Gastrocnemius medialis (tissue), 4 donors: ENCODE data around the gene MAGI1. TPM values are rescaled to one million over a fixed set of nuclear protein-coding genes. Genes with fewer than 3 reads are reported as not detected.

Experiments
- ATAC-seq, 2 donors: fragments of 150-250 bp; one replicate each; pipeline ENCODE4 v1.9.1; 2016
- DNase-seq, 2 donors: peaks; one replicate each; pipeline ENCODE4 v3.0.0-alpha.2; 2019
- H3K27ac ChIP-seq, 4 donors: fragments of 200-600 bp; sonication (generic); 1 replicate in 1 of 4; 2 replicates in 3 of 4; pipeline ENCODE4 v1.5.1; 2016 to 2018; ENCODE audit warnings: mild to moderate bottlenecking in 2 of 4, moderate library complexity in 1 of 4
- H3K27me3 ChIP-seq, 3 donors: fragments of 200-600 bp; sonication (generic) in 2 of 3; 1 replicate in 1 of 3; 2 replicates in 2 of 3; pipeline versions ENCODE4 v1.5.1 to v1.6.0; 2016 to 2019; ENCODE audit warnings: mild to moderate bottlenecking in 1 of 3, moderate library complexity in 1 of 3
- H3K36me3 ChIP-seq, 2 donors: fragments of 200-600 bp; sonication (generic) in 1 of 2; one replicate each; pipeline ENCODE4 v1.5.1; 2017 to 2018
- H3K4me1 ChIP-seq, 2 donors: fragments of 200-600 bp; sonication (generic) in 1 of 2; one replicate each; pipeline ENCODE4 v1.5.1; 2016 to 2017; ENCODE audit warnings: mild to moderate bottlenecking in 2 of 2
- H3K4me3 ChIP-seq, 4 donors: fragments of 200-600 bp; sonication (generic) in 3 of 4; 1 replicate in 1 of 4; 2 replicates in 3 of 4; pipeline ENCODE4 v1.5.1; 2016 to 2019; ENCODE audit warnings: mild to moderate bottlenecking in 2 of 4
- H3K9me3 ChIP-seq, 3 donors: fragments of 200-600 bp; sonication (generic) in 2 of 3; 1 replicate in 1 of 3; 2 replicates in 2 of 3; pipeline ENCODE4 v1.5.1; 2016 to 2019
- POLR2A ChIP-seq, 2 donors: fragments of 450-650 bp; IDR thresholded peaks; one replicate each; pipeline ENCODE4 v1.6.1; 2017; ENCODE audit warnings: antibody characterized with exemption in 2 of 2, mild to moderate bottlenecking in 2 of 2, moderate library complexity in 2 of 2
- in situ Hi-C, 4 donors: fragments of 200-750 bp; cut with MboI; loops; one replicate each; pipeline versions ENCODE4 v1.15.0 to v1.8.0; 2017; ENCODE audit warnings: low sequenced_read_pairs in 4 of 4
- intact Hi-C: fragments of 100-400 bp; cut with DNase I; formaldehyde crosslinking; loops from one replicate; pipeline ENCODE4 v1.15.1; 2023; ENCODE audit warnings: low total_unique reads
- total RNA-seq, 4 donors: library from RNA; depleted of rRNA; stranded (reverse); fragments of >200 nt; gene quantifications; one replicate each; pipeline versions ENCODE4 v1.1.0 to v1.2.3, GENCODE V29; 2016
- TF ChIP-seq, protein P1 (sequence below), 5 experiments: fragments of 450-650 bp in 3 of 5; fragments of 200-600 bp in 2 of 5; sonication (generic) in 2 of 5; IDR thresholded peaks in 4 of 5; conservative IDR thresholded peaks in 1 of 5; 1 replicate in 4 of 5; 2 replicates in 1 of 5; pipeline ENCODE4 v1.5.1; 2016 to 2019; ENCODE audit warnings: antibody characterized with exemption in 5 of 5, mild to moderate bottlenecking in 3 of 5, moderate library complexity in 3 of 5

MAGI1 gene
- total RNA-seq, 4 donors from 2014 or later: 2.6 to 7.5 (median 3.9) TPM

DNA sequence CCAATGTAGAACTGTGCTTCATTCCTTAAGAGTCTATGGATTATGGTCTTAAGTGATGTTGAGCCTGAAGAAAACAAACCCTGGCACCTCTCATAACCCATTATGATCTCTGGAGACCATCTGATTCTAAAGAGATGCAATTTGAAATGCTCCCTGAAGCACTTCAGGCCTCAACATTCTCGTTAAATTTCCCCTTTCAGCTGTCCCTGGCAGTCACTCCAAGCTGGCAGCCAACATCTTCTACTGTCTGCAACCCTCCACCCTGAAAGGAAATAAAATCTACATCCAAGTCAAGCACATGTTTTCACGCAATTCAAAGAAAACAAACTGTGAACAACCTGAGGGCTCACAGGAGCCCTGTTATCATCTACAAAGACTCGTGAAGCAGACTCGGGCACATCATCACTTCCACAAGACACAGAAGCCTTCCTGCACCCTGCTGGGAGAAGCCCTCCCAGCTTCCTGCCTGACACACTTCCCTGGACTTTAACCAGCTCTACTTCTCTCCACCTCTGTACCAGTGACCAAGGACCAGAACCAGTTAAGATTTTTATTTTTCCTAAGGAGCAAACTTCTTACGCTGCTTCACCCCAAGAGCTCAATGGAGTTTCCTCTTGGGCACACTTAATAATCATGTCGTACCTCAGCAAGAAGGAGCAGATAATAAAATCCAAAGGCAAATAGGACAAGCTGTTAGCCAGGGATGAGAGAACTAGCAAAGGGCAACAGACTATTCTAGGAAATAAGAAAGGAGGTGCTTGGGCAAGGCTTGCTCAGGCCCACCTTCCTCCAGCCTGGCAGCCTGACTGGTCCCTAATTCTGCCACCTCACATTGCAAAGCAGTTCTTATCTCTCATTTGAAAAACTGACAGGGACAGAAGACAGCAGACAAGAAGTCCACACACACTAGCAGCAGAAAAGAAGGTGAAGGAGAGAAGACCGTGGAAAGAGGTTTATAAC, 67.1 kb downstream of the MAGI1 start:
- intact Hi-C loops: no loop called here
- DNase-seq: no peak
- Histone ChIP-seq H3K27me3 (no peaks in the 10 kb centered on the region), H3K4me1 (peaks cover 11 to 15% of the 10 kb centered on the region in 2 donors), H3K9me3 (no peaks in the 10 kb centered on the region), H3K36me3 (no peaks in the 10 kb centered on the region), H3K27ac (no peak overlapping the region), H3K4me3 (no peak overlapping the region)
- ATAC-seq: no peak
- TF ChIP-seq POLR2A (IDR thresholded peaks at IDR 0.05): no peak
- TF ChIP-seq, protein P1, sequence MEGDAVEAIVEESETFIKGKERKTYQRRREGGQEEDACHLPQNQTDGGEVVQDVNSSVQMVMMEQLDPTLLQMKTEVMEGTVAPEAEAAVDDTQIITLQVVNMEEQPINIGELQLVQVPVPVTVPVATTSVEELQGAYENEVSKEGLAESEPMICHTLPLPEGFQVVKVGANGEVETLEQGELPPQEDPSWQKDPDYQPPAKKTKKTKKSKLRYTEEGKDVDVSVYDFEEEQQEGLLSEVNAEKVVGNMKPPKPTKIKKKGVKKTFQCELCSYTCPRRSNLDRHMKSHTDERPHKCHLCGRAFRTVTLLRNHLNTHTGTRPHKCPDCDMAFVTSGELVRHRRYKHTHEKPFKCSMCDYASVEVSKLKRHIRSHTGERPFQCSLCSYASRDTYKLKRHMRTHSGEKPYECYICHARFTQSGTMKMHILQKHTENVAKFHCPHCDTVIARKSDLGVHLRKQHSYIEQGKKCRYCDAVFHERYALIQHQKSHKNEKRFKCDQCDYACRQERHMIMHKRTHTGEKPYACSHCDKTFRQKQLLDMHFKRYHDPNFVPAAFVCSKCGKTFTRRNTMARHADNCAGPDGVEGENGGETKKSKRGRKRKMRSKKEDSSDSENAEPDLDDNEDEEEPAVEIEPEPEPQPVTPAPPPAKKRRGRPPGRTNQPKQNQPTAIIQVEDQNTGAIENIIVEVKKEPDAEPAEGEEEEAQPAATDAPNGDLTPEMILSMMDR (IDR thresholded peaks at IDR 0.05 in 4 of 5, conservative IDR thresholded peaks at IDR 0.05 in 1 of 5): no peak
- in situ Hi-C loops: no loop called here

GRCh38 chr3:65968996-65969395, 69.7 kb downstream of the MAGI1 start:
- no peaks in the 10 kb centered on the region for H3K36me3 ChIP-seq
- no peak overlapping the region for H3K4me3 ChIP-seq
- in situ Hi-C loops (no loop called here), intact Hi-C loops (no loop called here)
- TF ChIP-seq, protein P1 (IDR thresholded peaks at IDR 0.05 in 4 of 5, conservative IDR thresholded peaks at IDR 0.05 in 1 of 5): no peak
- TF ChIP-seq POLR2A (IDR thresholded peaks at IDR 0.05): no peak
- ATAC-seq (no peak), DNase-seq (no peak)
- H3K4me1 ChIP-seq: peaks cover 11 to 15% of the 10 kb centered on the region in 2 donors
- no peaks in the 10 kb centered on the region for H3K9me3 ChIP-seq
- no peak overlapping the region for H3K27ac ChIP-seq
- no peaks in the 10 kb centered on the region for H3K27me3 ChIP-seq

DNA sequence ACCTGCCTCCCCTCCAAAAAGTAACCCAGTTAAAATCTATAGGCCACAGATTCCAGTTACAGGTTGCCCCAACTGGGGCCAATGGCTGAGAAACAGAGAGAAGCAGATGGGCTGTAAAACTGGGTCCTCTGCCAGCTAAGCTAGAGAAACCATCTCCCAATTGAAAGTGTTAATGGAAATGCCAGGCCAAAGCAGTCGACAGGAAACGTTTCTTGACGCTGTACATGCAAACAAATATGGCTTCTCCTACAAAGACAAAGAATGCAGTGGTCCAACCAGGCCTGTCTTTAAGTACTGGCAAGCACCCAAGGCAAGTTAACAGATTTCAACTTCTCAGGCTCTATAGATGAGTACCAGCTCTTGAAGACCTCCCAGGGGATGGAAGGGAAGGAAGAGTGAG, 71.3 kb downstream of the MAGI1 start:
- H3K4me3 ChIP-seq: no peak overlapping the region
- H3K27ac ChIP-seq: no peak overlapping the region
- ATAC-seq: no peak
- no peak for DNase-seq
- no peaks in the 10 kb centered on the region for H3K36me3 ChIP-seq
- H3K27me3 ChIP-seq: no peaks in the 10 kb centered on the region
- H3K4me1 ChIP-seq: peaks cover 11 to 15% of the 10 kb centered on the region in 2 donors
- intact Hi-C loops: no loop called here
- TF ChIP-seq, protein P1 (IDR thresholded peaks at IDR 0.05 in 4 of 5, conservative IDR thresholded peaks at IDR 0.05 in 1 of 5): no peak
- TF ChIP-seq POLR2A (IDR thresholded peaks at IDR 0.05): no peak
- H3K9me3 ChIP-seq: no peaks in the 10 kb centered on the region
- in situ Hi-C loops: no loop called here

- in situ Hi-C loops: no loop called here
- H3K4me3 ChIP-seq: no peak overlapping the region
- no peaks in the 10 kb centered on the region for H3K27me3 ChIP-seq
- H3K36me3 ChIP-seq: no peaks in the 10 kb centered on the region
- DNase-seq: no peak
- intact Hi-C loops: no loop called here
- H3K27ac ChIP-seq: no peak overlapping the region
- H3K4me1 ChIP-seq: peaks cover 6 to 12% of the 10 kb centered on the region in 2 donors
- no peaks in the 10 kb centered on the region for H3K9me3 ChIP-seq
- no peak for TF ChIP-seq POLR2A (IDR thresholded peaks at IDR 0.05)
- TF ChIP-seq, protein P1 (IDR thresholded peaks at IDR 0.05 in 4 of 5, conservative IDR thresholded peaks at IDR 0.05 in 1 of 5): no peak
- no peak for ATAC-seq
Observed at GRCh38 chr3:65964838-65965237, 73.9 kb downstream of the MAGI1 start.
